Hematopoietic multipotent progenitor cell treated with erythropoietin and hydrocortisone succinate and interleukin-3 and kit ligand, for 15 days (in vitro differentiated cells): Measurements from ENCODE around the gene TEX2.
"Not testable (repeated sequence)": the region's sequence is repeated elsewhere in the genome, so short reads cannot be mapped to it uniquely, and the experiment has no call there.

ENCODE experiments used
- DNase-seq: peaks from one replicate; pipeline ENCODE4 v3.0.0-alpha.2; 2015; ENCODE audit warnings: low spot score

Gene TEX2

DNA sequence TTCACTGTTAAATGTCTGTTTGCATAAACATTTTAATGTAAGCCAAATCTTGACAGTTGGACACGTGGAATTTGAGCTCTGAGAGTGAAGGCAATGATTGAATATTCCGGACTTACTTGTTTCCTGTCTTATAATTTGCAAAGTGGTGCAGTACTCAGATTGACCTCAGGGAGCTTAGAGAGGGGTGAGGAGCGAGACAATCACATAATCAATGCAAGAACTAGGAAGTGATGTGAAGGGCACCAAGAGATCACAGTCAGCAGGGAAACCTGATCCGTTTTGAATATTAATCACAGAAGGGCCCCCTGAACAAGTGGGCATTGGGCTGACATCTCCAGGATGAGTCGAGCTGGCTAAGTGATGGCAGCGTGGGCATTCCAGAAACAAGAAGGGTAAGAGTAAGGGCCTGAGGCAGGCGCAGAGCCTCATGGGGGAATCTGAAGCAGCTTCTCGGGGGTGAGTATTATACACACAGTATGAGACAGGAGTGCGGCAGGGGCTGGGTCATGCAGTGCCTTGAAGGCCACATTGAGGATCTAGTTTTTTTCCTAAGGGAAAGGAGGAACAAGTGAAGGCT is 26.1 kb downstream of the TEX2 start:
- no peak for DNase-seq

DNA sequence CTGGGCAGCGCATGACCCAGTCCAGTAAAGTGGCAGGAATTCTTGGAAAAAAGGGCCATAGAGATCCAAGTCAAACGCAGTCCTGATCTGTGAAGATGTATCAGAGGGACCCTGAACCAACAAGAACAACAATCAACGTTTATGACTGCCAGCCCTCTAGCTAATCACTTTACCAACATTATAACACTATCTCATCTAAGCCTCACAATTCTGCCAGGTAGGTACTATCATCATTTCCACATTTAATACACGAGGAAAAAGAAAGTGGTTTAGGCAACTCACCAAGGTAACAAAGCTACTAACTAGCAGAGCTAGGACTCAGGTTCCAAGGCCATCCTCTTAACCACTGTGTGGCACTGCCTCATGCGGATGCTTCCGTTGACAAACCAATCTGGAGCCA is 28.1 kb downstream of the TEX2 start:
- DNase-seq: no peak

DNA sequence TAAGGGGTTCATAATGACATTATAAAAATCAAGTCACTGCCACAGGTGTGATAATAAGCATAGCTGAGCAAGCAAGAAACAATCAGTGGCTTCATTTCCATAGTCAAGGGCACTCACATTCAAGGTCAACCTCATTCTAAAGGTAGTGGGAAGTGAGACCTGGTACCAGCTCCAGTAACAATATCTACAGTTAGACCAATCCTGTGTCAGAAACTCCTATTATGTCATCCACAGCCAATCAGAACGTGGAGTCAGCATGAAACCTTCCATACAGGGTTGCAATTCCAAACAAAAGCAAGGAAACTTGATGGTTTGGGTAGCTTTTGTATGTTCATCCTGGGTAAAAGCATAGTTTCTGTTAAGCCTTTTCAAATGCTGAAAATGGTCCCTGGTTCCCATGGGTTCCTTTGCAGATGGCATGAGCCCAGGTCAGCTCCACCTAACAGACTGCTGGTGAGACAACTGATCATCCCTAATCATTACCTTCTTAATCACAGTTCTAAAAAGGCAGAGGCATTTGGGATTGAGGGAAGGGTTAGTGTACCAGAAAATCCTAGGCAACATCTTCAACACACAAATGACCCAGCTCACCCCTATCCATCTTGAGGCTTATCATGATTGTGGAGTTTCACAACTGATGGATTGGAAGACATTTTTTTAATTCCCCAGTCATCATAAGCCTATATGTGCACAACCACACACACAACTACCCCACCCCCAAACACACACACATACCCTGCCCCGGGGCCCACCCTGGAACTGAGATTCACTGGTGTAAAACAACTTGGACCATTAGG is 30.4 kb downstream of the TEX2 start:
- DNase-seq: no peak

DNA sequence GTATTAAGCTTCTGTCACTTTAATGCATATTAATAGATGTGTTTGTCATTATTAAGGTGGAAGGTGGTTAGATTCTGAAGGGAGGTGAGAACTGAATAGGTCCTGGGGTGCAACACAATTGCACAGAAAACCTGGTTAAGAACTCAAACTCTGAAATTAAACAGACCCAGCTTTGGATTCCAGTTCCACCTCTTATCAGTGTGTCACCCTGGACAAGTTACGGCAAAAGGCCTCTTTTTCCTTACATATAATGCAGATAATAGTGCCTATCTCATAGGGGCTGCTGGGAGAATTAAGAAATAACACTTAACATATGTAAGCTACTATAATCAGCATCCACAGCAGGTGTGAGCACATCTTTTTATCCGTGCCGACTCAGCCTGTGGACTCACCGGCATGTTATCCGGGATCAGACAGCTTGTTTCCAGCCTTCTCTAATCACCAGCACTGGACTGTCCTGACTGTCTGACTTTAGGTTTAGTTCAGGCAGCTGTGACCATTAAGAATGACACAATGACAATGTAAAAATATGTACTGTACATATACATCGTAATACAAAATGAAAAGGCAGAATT is 31.4 kb downstream of the TEX2 start:
- DNase-seq: peak; percentile 50

DNA sequence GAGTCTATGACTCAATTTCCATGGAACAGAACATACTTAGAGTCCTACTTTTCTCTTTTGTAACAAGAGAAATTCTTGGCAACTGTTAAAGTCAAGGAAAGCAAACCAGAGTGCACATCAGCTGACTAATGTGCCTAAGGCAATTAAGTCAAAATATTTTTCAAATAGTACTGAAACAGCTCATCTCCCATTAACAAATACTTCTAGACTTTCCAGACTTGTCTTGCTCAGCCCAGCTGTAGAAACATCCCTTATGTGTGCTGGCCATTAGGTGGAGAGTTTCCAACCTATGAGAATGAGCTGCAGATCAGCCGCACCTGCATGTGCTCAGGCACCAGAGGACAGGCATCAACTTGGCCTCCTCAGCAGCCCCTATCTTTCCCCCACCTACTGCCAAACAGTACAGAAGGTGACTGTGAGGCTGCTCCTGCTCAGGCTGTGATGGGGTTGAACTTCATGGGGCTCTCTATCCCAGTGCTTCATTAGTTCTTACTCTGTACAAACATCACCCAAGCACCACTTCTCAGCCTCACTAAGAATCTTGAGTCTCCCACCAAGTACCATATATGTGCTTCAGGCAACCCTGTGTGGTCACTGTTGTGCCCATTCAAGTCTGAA is 32.2 kb downstream of the TEX2 start:
- no peak for DNase-seq

DNA sequence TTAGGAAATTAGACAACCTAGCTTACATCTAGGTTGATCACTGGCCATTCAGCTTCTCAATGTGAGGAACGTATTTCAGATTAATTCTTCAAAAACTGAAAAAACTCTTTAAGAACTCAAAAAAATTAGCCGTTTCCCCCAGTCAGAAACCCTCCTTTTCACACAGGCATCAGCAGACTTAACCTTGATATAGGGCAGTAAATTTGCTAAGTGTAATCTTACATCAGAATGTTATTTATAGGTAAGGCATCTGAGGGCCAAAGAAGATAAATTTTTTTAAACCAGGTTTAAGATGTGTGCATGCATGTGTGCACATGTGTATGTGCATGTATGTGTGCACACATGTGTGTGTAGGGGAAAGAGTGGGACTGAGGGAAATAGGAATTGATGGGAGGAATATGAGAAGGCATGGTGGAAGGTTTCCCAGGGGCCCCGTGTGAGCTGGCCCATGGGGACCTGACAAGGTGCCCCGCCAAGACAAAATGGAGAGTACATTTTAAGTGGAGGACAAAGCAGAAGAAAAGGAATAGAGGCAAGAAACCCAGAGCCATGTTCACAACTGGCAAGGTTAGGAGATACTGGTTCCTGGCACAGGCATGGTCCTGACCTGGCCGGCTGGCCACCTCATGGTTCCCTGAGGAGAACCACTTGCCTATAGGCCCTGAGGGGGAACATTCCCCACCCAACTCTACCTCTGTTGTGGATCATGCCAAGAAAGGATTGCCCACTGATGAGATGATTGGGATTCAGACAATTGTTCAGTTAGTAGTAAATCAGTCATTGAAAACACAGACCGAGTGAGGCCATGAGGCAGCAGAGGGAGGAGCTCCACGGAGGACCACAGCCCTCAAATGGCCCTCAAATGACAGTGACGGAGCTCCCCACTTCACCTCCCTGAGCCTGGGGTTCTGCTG is 33.0 kb downstream of the TEX2 start:
- DNase-seq: no peak

DNA sequence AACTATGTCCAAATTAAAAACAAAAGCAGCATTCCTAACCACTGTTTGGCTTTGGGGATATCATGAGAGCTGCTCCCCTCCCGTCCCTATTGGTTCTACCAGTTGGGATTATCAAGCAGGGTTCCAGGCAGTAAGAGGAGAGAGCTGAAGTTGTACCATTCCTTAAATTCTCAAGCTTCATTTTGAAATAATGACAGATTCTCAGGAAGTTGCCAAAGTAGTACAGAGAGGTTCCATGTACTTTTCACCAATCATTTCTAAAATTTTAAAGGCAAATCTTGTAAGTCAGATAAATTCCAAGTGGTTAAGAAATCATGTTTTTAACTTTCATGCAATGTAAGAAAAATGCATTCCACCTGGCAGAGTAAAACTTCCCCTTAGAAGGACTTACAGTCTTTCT is 36.9 kb downstream of the TEX2 start:
- no peak for DNase-seq

DNA sequence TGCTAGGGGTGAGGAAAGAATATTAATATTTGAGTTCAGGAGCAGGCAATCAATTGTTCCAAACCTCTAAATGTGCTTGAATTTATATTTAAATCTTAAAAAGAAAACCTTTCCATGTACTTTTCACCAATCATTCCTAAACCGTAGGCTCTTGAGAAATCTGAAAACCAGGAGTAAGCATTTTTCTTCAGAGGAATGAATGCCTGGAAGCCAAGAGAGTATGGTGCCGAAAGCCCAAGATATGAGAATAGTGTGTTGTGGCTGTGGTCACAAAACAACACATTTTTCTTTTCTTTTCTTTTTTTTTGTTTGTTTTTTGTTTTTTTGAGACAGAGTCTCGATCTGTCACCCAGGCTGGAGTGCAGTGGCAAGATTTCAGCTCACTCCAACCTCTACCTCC is 37.6 kb downstream of the TEX2 start:
- no peak for DNase-seq

DNA sequence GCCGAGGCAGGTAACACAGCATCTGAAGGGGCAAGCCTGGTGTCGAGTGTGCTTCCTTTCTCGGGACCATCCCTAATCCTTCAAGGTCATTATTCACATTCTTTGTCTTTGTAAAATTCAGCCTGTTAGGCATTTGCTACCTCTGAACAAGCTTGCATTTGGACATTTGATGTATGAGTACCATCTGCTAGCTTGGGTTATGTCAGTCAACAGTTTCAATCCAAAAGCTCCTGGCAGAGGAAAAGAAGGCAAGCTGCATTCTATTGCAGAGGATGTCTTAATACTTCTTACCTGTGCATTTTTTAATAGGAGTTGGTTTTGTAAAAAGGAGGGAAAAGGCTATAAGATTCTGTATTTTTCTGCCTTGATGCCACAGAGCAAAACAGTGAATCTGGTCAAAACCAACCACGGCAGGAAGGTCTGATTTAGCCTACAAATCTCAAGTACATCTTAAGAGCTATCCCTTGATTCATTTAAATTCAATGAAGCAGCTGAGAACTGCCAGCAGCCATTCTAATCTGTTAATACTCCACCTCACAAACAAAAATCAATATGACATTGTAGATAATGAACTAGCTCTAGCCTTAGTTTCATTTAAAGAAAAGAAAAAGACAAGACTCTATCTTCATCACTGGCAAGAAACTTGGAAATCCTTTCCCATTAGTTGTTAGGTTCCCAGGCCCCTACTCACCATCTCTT is 39.0 kb downstream of the TEX2 start:
- no peak for DNase-seq

DNA sequence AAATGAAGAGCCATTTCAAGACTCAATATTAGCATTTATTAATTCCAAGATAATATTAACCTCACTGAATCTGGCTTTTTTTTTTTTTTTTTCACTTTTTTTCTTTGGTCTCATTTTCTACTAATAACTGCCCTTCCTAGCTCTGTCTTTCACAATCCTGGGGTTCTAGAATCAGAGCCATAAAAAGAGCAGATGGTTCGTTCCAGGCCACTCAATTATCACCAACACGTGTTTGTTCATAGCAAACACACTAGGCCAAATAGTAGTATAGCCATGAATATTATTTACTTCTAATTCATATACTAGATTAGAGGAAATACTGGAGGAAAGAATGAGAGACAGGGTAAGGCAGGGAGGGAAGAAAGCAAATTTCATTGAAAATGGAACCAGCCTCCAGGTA is 39.8 kb downstream of the TEX2 start:
- DNase-seq: no peak

DNA sequence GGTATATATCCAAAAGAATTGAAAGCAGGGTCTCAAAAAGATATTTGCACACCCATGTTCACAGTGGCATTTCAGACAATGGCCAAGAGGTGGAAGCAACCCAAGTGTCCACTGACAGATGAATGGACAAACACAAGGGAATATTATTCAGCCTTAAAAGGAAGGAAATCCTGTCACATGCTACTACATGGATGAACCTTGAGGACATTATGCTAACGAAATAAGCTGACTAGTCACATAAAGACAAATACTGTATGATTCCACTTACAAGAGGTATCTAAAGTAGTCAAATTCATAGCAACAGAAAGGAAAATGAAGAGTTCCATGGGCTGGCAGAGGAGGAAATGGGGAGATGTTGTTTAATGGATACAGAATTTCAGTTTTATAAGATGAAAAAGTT is 41.4 kb downstream of the TEX2 start:
- DNase-seq: no peak

DNA sequence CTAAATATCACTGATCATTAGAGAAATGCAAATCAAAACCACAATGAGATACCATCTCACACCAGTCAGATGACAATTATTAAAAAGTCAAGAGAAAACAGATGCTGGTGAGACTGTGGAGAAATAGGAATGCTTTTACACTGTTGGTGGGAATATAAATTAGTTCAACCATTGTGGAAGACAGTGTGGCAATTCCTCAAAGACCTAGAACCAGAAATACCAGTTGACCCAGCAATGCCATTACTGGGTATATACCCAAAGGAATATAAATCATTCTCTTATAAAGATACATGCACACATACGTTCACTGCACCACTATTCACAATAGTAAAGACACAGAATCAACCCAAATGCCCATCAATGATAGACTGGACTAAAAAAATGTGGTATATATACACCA is 42.5 kb downstream of the TEX2 start:
- not testable (repeated sequence) for DNase-seq

DNA sequence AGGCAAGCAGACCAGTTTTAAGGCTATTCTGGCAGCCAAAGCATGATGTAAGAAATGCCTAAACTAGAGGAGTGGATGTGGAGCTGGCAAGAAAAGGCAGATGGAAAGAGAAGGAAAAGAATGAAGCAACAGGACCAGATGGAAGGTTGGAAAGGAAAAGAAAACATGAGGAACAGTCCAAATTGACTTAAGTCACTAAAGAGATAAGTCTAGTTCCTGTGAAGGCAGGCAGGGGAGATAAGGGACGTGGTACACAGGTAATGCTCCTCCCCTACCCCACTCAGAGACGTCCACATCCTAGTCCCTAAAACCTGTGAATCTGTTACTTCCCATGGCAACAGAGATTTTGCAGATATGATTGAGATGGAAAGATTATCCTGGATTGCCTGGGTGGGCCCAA is 43.5 kb downstream of the TEX2 start:
- DNase-seq: no peak

DNA sequence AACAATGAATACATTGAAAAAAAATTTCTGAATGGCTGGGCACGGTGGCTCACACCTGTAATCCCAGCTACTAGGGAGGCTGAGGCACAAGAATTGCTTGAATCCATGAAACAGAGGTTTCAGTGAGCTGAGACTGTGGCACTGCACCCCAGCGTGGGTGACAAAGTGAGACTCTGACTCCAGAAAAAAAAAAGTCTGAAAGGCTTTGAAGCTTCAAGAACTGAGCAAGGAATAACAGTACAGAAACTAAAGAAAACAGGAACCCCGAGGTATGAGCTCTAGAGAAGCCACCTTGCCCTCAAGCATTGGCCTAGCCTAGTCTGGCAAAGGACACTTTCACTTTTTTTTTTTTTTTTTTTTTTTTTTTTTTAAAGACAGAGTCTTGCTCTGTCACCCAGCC is 45.0 kb downstream of the TEX2 start:
- DNase-seq: no peak

DNA sequence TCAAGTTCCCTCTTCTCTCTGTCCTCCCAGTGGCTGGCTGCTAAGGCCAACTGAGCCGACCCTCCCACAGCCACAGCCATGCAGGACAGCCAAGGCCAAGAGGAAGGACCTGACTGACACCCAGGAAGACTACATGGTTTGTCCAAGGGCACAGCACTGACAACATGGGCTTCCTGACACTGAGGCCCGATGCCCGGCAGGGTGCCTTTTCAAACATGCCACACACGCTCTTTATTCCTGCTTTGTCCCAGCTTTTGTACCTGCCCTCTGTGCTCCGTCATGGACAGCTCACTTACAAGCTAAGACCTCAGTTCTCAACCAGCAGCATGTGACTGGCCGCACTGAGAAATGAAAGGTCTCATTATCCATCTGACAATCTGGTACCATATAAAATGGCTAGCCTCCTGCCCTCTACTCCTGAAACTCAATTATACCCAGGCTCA is 45.8 kb downstream of the TEX2 start:
- no peak for DNase-seq

DNA sequence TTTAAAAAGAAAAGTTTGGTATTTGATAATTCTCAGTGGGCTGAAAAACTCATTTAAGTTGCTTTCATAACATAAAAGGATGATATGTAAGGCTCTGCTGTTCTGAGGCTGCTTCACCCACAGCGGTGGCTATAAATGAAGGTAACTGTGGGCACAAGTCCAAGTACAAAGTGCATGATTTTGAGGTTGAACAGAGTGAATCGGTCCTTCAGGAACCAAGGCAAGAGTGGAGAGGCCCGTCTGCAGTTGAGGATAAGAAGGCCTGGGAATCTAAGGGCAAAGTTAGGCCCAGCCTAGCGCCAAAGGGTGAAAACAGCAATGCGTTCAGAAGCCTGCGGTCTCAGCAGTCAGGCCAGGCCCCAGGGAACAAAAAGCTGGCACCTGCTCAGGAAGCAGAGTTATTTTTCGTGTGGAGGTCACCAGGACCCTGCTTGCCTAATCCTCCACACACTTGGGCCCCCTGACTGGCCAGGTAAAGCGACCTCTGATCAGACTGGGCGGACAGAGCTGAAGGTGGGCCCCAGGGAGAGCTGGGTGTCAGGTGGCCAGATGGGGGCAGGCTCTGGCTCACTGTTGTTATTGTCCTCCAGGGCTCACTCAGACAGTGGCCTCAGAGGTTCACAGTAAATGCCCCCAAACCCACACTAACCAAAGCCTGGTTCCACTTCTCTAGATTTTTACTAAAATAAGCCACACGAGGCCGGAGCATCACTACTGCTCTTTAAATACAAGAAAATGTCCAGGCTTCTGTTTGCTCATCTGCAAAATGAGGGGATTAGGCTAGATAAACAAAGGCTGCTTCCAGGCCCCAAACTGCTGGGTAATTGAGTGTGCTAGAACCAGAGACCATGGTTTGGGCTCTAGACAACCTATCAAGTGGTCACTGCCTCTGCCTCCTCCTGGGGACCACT is 46.5 kb downstream of the TEX2 start:
- DNase-seq: peak; percentile 78

DNA sequence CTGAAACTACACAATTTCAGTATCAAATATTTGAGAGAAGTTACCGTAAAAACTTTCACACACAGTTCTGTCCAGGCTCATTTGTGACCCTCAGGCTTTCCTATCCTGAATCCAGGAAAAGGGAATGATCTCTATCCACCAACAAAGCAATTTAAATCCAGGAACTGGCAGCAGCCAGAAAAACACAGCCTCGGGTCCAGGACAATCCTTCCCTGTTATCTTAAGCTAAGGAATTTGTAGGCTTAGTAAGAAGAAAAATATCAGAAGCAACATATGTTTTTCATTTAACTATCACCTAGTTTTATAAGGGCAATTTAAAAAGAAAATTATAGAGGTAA is 47.1 kb downstream of the TEX2 start:
- DNase-seq: no peak

DNA sequence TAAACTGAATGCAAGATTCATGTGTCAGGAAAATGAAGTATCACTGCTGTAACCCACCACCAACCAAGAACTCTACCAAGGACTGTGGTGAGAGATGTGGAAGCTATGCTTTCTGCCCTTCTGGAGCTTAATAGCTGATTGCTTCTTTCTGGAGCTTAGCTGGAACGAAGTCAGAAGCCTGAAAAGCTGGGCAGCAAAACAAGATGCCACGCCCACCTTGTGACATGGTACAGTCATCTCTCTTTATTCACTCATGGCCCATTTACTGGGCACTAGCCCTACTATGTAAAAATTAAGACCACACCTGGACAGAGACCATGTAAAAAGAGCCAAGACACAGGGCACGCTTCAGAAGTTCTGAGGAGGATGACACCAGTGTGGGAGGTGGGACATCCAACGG is 48.1 kb downstream of the TEX2 start:
- DNase-seq: peak; percentile 88

DNA sequence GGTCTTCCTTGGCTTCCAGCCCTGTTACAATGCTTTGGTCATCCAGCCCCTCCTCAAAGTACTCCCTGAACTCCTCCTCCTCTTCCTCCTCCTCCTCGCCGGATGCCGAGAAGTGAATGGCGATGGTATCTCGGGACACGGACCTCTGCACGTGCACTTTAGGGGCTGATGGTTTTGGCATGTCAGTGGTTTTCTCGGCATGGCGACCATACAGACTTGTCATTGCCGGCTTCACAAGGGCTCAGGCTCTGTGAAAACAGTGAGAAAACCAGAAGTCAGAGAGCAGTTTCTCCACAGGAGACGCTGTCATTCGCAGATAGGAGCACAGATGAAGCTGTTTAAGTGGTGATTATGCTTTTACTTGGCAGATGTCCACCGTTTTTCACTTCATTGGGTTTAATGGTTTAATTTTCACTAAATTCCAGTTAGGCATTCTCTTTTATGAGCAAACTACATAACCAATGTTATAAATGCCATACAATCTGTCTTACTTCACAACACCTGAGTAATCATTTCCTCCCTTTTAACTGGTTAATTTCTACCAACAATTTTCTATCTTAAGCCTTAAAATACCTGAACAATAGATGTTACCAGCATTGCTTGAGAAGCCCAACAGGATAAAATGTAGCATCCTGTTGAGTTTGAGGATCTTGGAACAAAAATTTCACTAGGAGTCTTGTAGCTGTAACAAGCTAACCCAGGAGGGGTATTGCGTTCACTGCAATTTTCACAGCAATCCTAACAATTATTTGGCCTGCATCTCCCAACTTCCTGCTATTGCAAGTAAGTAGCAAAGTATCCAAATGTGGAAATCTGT is 48.9 kb downstream of the TEX2 start:
- peak; percentile 93 for DNase-seq

DNA sequence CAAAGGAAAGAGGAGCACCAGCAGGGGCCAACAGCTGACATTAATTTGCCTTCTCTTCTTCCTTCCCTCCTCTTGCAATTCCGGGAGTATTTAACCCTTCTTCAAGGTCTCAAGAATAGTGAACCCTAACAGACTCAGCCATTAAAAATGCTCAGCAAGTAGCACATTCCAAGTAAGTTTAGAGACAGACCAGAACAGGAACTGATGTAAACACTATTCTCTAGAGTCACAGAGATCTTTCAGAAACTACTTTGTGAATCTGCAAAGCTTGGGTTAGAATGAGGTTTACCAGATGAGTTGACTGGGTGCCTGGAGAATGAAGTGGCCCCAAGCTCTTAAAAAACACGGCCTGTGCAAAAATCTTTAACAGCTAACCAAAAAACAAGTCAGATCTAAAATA is 50.9 kb downstream of the TEX2 start:
- DNase-seq: no peak
